Muscle layer of duodenum (tissue), 2 donors: ENCODE results near the gene SURF2.
"Not testable (repeated sequence)": the region's sequence is repeated elsewhere in the genome, so short reads cannot be mapped to it uniquely, and the experiment has no call there.

Experiments
- H3K27ac ChIP-seq: one replicate; pipeline ENCODE4 v1.7.0; 2013; ENCODE audit warnings: mild to moderate bottlenecking, low read length
- H3K27me3 ChIP-seq: one replicate; pipeline ENCODE4 v1.7.0; 2013; ENCODE audit warnings: low read depth, mild to moderate bottlenecking, control low read depth, low read length
- H3K36me3 ChIP-seq, 2 donors: one replicate each; pipeline ENCODE4 v1.7.0; 2013; ENCODE audit warnings: low read length in 2 of 2, control low read depth in 1 of 2, mild to moderate bottlenecking in 1 of 2; ENCODE audit not compliant: insufficient read depth in 2 of 2, control insufficient read depth in 1 of 2
- H3K4me1 ChIP-seq, 2 donors: one replicate each; pipeline ENCODE4 v1.7.0; 2013; ENCODE audit warnings: low read length in 2 of 2, mild to moderate bottlenecking in 2 of 2, control low read depth in 1 of 2, moderate library complexity in 1 of 2; ENCODE audit not compliant: insufficient read depth in 2 of 2, control insufficient read depth in 1 of 2
- H3K4me3 ChIP-seq, 2 donors: one replicate each; pipeline ENCODE4 v1.7.0; 2013; ENCODE audit warnings: low read length in 2 of 2, low read depth in 1 of 2, mild to moderate bottlenecking in 1 of 2
- H3K9me3 ChIP-seq, 2 donors: one replicate each; pipeline ENCODE4 v1.7.0; 2013; ENCODE audit warnings: low read length in 2 of 2, control low read depth in 1 of 2, mild to moderate bottlenecking in 1 of 2; ENCODE audit not compliant: control insufficient read depth in 1 of 2
- donor health status: healthy.

SURF2 gene

DNA sequence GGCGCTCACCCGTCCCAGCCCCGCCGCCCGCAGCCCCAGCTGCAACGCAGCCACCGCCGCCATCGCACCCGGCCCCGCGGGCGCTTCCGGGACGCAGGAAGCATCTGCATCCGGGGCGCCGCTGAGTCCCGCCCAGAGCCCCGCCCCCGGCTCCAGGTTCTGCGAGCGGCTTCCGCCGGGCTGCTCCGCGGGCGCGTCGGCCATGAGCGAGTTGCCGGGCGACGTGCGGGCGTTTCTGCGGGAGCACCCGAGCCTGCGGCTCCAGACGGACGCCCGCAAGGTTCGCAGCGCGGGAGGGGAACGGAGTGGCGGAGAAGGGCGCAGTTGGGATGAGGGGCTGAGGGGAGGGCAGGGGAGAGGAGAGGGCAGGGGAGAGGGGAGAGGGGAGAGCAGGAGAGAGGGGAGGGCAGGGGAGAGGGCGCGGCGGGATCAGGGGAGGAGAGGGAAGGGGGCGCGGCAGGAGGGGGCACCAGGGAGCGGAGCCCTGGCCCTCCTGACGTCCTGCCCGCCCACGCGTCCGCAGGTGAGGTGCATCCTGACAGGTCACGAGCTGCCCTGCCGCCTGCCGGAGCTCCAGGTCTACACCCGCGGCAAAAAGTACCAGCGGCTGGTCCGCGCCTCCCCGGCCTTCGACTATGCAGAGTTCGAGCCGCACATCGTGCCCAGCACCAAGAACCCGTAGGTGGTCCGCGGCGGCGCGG, at the start of gene SURF2, which contains the start of gene SURF1:
Gene SURF2 (plus strand): TSS at position 160 of the 701 bp plus-strand sequence. CDS start 43 bp downstream, at position 203.
Gene SURF1 (minus strand): TSS at position 97 of the 701 bp plus-strand sequence. CDS start 34 bp downstream, at position 63.
- peak within 1 kb of the TSS; percentile 60 to 82 for H3K4me3 ChIP-seq
- H3K27me3 ChIP-seq = no peaks in the 10 kb centered on the region
- H3K27ac ChIP-seq = peak within 1 kb of the TSS; percentile 1
- no peaks in the 10 kb centered on the region for H3K9me3 ChIP-seq
- peaks cover 30 to 41% of the 10 kb centered on the region in 2 donors for H3K36me3 ChIP-seq
- H3K4me1 ChIP-seq = peaks cover 12 to 38% of the 10 kb centered on the region in 2 donors

DNA sequence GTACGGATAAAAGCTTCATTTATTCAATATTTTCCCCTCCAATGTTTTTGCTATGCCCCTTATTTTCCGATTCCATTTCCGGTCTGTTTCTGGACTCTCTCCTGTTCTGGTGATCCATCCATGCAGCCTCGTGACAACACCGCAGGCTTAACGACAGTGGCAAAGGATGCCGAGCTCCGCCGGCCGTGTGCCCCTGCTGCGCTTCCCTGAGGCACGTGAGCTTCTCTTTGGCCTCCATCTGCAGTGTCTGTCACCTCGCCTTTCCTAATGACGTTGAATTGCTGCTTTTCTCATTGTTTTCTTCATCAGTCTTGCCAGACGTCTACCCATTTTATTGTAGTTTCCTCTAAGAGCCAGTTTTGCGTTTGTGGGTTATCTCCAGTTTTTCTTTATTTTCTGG, 49.0 kb upstream of the SURF2 start:
- Histone ChIP-seq H3K27me3 (no peaks in the 10 kb centered on the region), H3K4me1 (peaks cover 0 to 5% of the 10 kb centered on the region in 2 donors), H3K9me3 (no peaks in the 10 kb centered on the region), H3K27ac (no peak overlapping the region), H3K36me3 (no peaks in the 10 kb centered on the region), H3K4me3 (no peak overlapping the region)

DNA sequence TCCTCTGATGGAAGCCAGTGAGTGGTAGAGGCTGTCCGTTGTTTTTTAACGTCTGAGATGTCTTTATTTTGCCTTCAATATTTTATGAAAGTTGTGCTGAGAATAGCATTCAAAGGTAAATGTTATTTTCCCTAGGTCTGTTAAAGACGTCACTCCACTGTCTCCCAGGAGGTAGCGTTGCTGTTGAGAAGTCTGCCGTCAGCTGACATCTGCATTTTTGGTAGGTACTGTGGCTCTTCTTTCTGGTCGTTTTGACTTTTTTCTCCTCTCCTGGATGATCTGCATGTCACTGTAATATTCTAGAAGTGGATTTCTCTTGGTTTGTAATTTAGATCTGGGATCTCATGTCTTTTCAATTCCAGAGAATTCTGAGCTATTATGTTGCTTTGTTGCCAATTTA, 46.7 kb upstream of the SURF2 start:
- H3K4me1 ChIP-seq = peaks cover 0 to 5% of the 10 kb centered on the region in 2 donors
- no peaks in the 10 kb centered on the region for H3K27me3 ChIP-seq
- no peaks in the 10 kb centered on the region for H3K9me3 ChIP-seq
- no peaks in the 10 kb centered on the region for H3K36me3 ChIP-seq
- H3K27ac ChIP-seq = no peak overlapping the region
- H3K4me3 ChIP-seq = no peak overlapping the region

DNA sequence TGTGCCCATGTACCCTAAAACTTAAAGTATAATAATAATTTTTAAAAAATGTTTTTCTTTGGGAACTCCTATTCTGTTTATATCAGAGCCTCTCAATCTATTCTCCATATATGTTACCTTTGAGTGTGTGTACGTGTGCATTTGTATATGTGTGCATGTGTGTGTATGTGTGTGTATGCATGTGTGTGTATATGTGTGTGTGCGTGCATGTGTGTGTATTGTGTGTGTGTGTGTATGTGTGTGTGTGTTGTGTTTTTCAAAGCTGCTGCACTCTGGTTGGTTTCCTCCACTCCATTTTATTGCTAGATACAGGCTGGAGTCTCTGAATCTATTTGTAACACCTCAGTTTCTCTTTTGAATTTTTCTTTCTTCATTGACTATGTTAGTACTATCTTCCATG, 40.4 kb upstream of the SURF2 start:
- Histone ChIP-seq H3K27ac (no peak overlapping the region), H3K9me3 (no peaks in the 10 kb centered on the region), H3K4me3 (no peak overlapping the region), H3K27me3 (no peaks in the 10 kb centered on the region), H3K4me1 (no peaks in the 10 kb centered on the region), H3K36me3 (no peaks in the 10 kb centered on the region)

DNA sequence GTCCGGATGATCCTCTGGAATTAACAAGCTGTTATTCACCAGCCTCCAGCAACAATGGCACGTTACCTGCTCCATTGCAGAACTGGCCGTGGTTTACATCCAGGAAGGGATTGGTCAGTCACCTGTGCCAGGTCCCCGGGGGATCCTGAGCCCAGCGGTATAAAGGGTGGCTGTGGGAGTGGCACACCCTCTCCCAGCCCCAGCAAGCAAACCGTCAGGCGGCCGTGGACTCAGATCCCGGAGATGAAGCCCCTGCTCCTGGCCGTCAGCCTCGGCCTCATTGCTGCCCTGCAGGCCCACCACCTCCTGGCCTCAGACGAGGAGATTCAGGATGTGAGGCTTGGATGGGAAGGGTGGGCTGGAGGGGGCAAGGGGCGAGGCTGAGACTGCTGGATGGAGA, 38.8 kb upstream of the SURF2 start:
- not testable (repeated sequence) for H3K9me3 ChIP-seq, H3K27me3 ChIP-seq, H3K4me3 ChIP-seq, H3K27ac ChIP-seq, H3K36me3 ChIP-seq, H3K4me1 ChIP-seq

DNA sequence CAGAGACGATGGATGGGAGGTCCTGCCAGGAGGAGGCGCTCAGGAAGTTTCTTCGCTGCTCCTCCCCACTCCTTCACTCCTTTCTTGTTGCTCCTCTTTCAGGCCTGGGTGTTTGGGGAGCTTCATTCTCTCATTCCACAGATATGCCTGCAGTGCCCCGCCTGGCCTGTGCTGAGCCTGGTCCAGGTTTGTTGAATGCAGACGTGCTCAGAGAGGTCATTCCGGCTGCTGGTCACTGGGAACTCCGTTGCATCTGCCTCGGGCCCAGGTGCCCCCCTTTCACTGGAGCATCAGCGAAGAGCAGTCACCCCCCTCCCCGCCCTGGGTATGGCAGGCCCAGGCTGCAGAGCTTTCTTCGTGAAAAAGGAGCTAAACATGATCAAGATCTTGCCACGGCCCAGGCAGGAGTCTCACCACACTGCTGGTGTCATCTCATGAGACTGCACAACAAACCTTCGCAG, 35.9 kb upstream of the SURF2 start:
- Histone ChIP-seq H3K27me3 (no peaks in the 10 kb centered on the region), H3K4me3 (no peak overlapping the region), H3K27ac (no peak overlapping the region), H3K9me3 (no peaks in the 10 kb centered on the region), H3K4me1 (no peaks in the 10 kb centered on the region), H3K36me3 (no peaks in the 10 kb centered on the region)

DNA sequence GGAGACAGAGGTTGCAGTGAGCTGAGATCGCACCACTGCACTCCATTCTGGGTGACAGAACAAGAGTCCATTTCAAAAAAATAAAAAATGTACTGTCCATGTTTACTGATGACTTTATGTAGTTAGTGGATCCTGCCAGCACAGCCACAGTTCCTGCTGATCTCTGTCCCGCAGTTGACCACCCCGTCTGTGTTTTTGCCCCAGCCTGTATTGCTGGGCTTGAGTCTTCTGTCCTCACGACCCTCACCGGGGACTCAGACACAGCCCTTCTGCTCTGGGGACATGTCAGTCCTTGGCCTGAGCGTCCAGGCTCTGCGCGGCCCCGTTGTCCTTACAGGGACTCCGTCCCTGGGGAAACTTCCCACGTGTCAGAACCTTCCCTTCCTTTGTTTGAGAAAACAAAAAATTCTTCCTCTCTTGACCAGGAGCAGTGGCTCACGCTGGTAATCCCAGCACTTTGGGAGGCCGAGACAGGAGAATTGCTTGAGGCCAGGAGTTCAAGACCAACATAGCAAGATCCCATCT, 34.9 kb upstream of the SURF2 start:
- H3K36me3 ChIP-seq = no peaks in the 10 kb centered on the region
- H3K9me3 ChIP-seq = no peaks in the 10 kb centered on the region
- H3K4me3 ChIP-seq = no peak overlapping the region
- H3K27me3 ChIP-seq = no peaks in the 10 kb centered on the region
- no peaks in the 10 kb centered on the region for H3K4me1 ChIP-seq
- no peak overlapping the region for H3K27ac ChIP-seq

DNA sequence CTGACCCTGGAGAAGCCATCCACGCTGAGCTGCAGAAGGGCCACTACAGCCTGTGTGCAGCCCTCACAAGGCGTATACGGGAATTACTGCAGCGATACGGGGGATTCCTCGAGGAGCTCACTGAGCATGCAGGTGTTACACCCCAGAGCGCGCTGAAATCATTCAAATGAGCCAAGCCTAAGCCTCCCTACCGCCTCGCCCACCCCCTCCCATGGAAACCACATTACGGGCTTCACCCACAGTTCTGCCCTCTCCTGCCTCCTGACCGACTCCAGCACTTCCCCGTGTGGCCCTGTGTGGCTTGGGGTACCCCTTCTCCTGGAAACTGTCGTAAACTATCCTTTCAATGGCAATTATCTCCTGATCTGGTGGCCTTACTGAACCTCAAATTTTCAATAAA, 33.6 kb upstream of the SURF2 start:
- Histone ChIP-seq H3K27ac (no peak overlapping the region), H3K4me1 (no peaks in the 10 kb centered on the region), H3K36me3 (no peaks in the 10 kb centered on the region), H3K4me3 (no peak overlapping the region), H3K27me3 (no peaks in the 10 kb centered on the region), H3K9me3 (no peaks in the 10 kb centered on the region)

DNA sequence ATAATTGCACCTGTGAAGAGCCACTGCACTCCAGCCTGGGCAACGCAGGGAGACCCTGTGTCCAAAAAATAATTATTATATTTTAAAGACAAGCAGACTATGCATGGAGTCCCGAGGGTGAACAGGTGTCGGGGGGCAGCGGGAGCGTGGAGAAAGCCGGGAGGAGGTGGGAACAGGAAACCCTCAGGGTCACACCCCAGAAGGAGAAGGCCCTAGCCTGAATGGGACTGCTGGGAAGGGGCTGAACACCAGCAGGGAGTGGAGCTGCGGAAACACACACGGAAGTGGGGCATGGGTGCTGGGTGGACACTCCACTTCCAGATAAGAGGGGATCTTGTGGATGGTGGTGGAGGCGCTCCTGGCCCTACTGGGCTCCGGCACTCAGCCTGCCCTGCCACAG, 33.1 kb upstream of the SURF2 start:
- H3K27me3 ChIP-seq = no peaks in the 10 kb centered on the region
- no peaks in the 10 kb centered on the region for H3K9me3 ChIP-seq
- H3K36me3 ChIP-seq = no peaks in the 10 kb centered on the region
- no peak overlapping the region for H3K4me3 ChIP-seq
- no peak overlapping the region for H3K27ac ChIP-seq
- no peaks in the 10 kb centered on the region for H3K4me1 ChIP-seq

DNA sequence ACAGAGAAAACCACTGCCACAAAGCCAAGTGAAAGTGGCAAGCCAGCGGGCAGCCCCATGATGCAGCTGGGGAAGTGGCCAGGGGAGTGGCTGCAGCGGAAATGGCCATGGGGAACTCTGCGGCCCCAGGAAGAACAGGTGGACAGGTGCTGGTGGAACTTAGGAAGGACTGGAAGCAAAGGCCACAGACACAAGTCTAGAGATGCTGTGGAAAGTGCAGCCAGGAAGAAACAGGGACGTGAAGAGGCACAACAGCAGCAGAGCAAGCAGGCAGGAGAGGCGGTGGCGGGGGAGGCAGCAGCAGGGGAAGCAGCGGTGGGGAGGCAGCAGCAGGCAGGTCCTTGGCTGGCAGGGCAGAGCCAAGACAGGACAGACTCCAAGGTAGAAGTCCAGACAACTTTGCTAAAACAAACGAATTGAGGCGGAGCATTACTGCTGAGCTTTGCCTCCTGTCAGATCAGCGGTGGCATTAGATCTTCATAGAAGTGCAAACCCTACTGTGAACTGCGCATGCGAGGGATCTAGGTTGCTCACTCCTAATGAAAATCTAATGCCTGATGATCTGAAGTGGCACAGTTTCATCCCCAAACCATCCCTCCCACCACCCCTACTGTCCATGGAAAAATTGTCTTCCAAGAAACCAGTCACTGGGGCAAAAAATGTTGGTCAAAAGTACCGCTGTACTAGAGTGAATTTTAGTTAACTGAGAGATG, 32.2 kb upstream of the SURF2 start:
- H3K36me3 ChIP-seq = no peaks in the 10 kb centered on the region
- no peak overlapping the region for H3K27ac ChIP-seq
- H3K9me3 ChIP-seq = no peaks in the 10 kb centered on the region
- no peaks in the 10 kb centered on the region for H3K27me3 ChIP-seq
- no peak overlapping the region for H3K4me3 ChIP-seq
- H3K4me1 ChIP-seq = no peaks in the 10 kb centered on the region

DNA sequence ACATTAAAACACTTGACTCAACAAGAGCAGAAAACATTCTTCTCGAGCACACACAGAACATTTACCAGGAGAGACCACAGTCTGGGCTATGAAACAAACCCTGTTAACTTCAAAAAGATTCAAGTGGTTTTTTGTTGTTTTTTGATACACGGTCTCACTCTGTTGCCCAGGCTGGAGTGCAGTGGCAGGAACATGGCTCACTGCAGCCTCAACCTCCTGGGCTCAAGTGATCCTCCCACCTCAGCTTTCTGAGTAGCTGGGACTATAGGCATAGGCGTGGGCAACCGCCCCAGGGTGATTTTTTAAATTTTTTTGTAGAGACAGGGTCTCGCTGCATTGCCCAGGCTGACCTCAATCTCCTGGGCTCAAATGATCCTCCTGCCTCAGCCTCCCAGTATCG, 29.3 kb upstream of the SURF2 start:
- peaks cover 13 to 20% of the 10 kb centered on the region in 2 donors for H3K36me3 ChIP-seq
- not testable (repeated sequence) for H3K9me3 ChIP-seq, H3K27me3 ChIP-seq, H3K27ac ChIP-seq, H3K4me1 ChIP-seq, H3K4me3 ChIP-seq
